DMS114 treated with DMSO at 0.1 percent for 48 hours (cell line): ENCODE results near the gene GPALPP1.
"Not testable (repeated sequence)": the region's sequence is repeated elsewhere in the genome, so short reads cannot be mapped to it uniquely, and the experiment has no call there.

Experiments used
- DNase-seq: peaks from one replicate; lab custom pipeline; 2025; ENCODE audit not compliant: unreplicated experiment; lab: John Stamatoyannopoulos, UW

The GPALPP1 gene

DNA sequence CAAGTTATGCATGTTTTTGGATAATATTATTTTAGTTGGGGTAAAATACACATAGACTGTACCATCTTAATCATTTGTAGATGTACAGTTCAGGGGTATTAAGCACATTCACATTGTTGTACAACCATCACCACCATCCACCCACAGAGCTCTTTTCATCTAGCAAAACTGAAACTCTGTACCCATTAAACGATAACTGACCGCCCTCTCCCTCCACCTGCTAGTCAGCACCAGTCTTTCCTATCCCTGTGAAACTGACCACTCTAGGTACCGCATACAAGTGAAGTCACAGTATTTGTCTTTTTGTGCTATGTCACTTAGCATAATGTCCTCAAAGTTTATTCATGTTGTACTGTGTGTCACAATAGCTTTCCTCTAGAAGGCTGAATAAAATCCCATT lies 70.7 kb downstream of the GPALPP1 start:
- no peak for DNase-seq

DNA sequence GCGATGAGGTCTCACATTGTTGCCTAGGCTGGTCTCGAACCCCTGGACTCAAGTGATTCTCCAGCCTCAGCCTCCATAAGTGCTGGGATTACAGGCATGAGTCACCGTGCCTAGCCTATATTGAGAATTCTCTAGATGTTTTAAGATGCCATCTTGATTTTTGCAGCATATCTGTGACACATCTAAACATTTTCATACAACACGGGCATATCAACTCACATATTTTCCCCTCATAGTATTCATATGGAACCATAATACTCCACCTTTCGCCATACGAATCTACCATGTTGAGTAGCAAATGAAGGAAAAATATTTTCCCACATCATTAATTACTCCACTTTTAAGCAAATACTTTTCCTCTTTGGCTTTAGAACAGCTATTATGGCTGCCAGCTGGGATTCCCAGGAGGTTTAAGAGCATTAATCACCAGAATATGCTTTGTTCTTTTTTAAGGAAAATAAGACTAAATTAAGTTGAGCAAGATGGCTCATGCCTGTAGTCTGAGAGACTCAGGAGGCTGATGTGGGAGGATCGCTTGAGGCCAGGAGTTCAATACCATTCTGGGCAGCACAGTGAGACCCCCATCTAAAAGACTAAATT lies 74.0 kb downstream of the GPALPP1 start:
- no peak for DNase-seq

DNA sequence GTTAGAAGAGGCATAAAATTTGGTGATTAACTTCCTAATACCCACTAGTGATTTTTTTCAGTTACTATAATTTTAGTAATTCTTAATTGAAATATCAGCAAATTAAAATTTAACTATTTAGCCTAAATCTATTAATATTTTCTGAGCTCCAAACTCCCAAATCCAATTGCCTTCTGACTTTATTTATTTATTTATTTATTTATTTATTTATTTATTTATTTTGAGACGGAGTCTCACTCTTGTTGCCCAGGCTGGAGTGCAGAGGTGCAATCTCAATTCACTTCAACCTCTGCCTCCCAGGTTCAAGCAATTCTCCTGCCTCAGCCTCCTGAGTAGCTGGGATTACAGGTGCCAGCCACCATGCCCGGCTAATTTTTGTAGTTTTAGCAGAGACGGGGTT lies 74.6 kb downstream of the GPALPP1 start:
- not testable (repeated sequence) for DNase-seq

DNA sequence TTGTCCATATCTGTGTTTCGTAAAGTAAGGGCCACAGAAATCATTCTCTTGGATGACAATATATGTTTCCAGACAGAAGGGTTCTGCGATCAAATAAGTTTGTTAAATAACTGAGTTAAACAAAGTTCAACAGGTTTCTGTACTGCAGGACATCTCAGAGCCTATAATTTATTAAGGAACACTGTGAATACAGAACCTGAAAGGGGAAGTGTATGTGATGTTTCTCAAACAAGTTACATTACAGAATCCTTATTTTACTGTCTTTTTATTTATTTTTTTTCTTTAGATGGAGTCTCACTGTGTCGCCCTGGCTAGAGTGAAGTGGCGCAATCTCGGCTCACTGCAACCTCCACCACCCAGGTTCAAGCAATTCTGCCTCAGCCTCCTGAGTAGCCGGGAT lies 75.6 kb downstream of the GPALPP1 start:
- DNase-seq, result no peak

DNA sequence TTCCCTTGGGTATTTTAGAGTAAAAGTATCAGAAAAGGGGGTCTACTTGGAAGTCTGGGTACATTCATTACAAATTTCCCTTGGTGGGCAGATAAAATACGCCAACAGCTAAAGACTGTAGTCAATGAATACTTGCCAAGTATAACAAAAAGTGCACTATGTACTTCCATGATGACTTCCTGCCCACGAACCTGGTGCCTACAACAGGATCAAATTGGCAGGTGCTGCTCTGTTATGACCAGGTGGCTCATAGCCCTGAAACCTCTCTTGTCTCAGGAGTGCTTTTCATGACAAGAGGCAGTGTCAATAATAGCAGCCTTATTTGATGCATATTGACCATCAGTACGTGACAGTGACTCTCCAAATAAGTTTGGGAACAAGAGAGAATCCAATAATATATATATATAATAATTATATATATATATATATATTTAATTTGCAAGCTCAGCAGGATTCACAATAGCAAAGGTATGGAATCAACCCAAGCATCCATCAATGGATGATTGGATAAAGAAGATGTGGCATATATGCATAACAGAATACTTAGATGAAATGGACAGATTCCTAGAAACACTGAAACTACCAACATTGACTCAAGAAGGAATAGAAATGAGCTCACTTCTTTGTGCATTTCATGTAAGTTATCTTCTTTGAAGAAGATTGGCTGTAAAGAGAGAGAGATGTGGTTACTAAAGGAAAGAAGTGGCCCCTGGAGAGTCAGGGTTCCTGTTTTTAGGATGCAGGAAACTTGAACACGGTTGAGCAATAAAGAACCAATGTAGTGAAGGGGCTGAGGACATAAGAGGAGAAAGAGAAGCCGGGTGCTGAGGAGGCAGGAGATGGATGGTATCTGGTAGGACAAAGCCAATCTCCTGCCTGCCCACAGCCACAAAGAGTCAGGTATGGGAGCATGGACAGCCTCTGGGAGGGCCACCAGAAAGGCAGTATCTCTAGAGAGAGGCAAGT lies 79.0 kb downstream of the GPALPP1 start:
- DNase-seq, result no peak

DNA sequence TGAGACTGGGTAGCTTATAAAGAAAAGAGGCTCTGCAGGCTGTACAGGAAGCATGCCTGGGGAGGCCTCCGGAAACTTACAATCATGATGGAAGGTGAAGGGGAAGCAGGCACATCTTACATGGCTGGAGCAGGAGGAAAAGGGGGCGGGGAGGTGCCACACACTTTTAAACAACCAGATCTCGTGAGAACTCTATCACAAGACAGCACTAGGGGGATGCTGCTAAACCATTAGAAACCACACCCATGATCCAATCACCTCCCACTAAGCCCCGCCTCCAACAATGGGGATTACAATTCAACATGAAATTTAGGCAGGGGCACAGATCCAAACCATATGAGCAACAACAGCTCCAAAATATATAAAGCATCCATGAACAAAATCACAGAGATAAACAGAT lies 84.5 kb downstream of the GPALPP1 start:
- DNase-seq, result no peak

DNA sequence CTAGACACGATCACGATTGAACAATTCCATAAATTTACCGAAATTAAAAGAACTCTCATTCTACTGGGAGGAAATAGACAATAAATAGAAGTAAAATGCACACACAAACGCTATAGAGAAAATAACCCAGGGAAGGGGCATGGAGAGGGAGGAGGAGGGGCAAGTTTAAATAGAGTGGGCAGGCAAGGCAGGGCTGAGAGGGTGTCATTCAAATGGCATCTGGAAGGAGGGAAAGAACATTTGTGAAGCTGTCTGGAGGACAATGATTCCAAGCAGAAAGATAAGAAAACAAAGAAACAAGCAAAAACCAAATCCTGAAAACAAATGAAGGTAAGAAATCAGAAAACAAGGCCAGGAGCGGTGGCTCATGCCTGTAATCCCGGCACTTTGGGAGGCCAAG lies 85.4 kb downstream of the GPALPP1 start:
- no peak for DNase-seq

DNA sequence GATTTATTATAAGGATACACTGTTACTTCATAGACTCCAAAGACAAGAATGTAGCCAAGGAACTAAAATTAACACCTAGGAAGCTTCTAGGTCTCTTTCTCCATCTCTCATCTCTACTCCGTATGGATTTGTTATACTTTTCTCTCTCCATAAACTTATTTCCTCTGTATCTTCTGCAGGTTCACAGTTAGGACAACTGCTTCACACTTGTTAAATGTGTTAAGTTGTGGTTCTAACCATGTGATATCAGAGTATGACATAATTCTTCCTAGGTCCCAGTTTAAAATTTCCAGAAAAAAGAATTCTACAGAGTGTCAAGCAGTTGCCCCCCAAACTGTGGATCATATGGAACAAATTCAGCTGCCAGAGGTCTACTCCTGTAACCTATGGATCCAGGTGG lies 88.7 kb downstream of the GPALPP1 start:
- no peak for DNase-seq
